ENCODE measurements around the gene GPR68.

DNA sequence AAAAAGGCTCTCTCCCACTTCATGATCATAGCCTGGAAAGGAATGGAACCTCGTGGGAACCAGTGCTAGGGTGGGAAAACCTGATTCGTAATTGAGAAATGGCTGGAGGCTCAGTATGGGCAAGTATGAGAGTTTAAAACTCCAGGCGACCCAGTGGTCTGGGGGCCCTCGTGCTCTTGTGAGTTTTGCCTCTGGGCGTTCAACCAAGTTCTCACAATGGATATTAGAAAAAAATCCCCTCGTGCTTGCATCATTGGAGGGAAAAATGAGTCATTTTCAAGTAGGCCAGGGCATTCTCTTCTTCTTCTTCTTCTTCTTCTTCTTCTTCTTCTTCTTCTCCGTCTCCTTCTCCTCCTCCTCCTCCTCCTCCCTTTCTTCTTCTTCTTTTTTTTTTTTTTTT, 39.0 kb downstream of the GPR68 start:
- TF ChIP-seq, protein P1, sequence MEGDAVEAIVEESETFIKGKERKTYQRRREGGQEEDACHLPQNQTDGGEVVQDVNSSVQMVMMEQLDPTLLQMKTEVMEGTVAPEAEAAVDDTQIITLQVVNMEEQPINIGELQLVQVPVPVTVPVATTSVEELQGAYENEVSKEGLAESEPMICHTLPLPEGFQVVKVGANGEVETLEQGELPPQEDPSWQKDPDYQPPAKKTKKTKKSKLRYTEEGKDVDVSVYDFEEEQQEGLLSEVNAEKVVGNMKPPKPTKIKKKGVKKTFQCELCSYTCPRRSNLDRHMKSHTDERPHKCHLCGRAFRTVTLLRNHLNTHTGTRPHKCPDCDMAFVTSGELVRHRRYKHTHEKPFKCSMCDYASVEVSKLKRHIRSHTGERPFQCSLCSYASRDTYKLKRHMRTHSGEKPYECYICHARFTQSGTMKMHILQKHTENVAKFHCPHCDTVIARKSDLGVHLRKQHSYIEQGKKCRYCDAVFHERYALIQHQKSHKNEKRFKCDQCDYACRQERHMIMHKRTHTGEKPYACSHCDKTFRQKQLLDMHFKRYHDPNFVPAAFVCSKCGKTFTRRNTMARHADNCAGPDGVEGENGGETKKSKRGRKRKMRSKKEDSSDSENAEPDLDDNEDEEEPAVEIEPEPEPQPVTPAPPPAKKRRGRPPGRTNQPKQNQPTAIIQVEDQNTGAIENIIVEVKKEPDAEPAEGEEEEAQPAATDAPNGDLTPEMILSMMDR (IDR thresholded peaks at IDR 0.05 in 8 of 11, conservative IDR thresholded peaks at IDR 0.05 in 3 of 11), result no peak
- no peak for TF ChIP-seq POLR2AphosphoS5 (IDR thresholded peaks at IDR 0.05)
